HG03460 (cell line): ENCODE data around the gene IGFALS.

Experiments used
- ATAC-seq: cut with Tn5 transposase; IDR thresholded peaks from one replicate; pipeline ENCODE4 v1.9.1; 2021; ENCODE audit not compliant: unreplicated experiment

IGFALS gene

DNA sequence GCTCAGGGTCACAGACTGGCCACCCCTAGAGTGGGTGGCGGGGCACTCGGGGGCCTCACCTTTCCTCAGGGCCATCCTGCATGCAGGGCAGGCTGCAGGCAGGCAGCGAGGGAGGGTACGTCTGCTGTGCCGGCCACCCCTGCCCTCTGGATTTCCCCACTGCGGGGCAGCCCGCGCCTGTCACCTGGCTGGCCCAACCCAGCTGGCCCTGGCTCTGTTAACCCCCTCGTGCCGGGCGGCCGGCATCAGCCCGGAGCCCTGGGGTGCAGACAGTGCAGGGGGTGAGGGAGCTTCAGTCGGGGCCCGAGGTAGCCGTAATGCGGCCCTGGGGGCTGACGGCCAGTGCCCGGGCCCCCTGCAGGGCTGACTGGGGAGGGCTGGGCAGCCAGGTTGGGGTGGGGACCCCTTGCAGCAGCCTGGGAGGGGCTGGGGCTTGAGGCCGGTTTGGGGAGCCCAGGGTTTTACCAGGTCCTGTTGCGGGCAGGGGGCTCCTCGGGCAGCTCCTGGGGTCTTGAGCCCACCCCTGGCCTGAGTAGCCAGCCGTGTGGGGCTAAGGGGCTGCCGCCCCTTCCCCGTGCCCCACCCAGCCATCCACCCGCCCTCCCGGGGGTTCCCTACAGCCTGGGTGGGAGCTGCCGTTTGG is at the start of gene IGFALS:
TSS of gene IGFALS (minus strand) at position 128 of the 643 bp plus-strand sequence. CDS start at position 75, 53 bp downstream.
- no peak for ATAC-seq

DNA sequence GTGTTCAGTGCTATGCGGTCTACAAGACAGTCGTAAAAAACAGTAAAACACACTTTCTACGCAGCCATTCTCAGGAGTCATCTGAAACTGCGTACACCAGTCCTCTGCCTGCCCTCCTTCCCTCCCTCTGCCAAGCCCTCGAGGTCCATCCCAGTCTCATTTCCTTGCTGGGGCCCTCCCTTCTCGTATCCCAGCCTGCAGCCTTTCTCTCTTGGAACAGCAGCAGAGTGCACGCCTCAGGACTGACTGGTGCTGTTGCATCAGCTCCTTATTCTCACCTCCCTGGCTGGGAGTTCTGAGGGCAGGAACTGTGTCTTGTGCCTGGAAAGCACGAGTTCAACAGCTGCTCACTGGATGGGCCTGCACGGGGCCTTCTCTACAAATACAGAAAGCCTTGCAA is 46.0 kb upstream of the IGFALS start:
- ATAC-seq, result no peak

DNA sequence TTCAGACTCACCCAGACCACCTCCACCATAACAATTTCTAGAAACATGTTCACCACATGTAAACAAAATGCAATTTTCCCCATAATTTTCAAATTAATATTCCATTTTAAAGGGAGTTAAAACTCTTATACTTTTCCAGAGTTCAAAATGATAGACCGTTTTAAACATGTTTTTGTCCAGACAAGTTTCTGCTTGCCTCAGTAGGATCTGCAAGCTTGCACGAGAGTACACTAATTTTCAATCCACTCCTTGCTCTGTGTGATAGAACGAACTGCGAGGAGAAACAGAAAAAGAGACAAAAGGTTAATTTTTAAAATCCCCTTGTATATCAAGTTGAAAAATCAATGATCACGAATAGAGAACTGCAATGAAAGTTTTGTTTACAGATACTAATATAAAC is 40.6 kb upstream of the IGFALS start:
- no peak for ATAC-seq

DNA sequence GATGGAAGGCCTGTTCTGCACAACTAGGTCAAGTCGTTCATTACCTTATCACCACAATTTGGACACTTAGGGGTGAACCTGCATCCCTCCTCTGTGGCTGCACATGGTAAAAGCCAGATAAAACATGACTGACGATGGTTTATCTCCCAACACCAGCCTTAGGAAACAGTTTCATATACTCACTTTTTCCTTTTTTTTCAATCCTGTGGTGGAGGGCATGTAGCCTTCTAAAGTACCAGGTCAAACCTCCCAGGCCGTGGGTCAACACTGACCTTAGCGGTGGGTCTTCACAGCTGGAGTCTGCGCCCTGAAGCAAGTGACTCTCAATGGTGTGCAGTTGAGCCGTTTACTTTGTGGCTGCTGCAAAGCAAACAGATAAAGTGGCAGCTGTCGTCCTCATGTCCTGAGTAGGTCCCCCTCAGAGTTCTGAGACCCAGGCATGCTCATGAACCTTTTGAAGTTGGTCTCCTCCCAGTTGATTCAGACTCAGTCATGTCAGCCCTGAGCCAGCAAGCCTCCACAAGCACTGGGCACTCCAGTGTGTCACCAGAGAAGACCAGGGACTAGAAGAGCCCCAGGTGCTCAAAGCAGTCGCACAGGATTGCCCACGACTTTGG is 39.4 kb upstream of the IGFALS start:
- ATAC-seq, result no peak

DNA sequence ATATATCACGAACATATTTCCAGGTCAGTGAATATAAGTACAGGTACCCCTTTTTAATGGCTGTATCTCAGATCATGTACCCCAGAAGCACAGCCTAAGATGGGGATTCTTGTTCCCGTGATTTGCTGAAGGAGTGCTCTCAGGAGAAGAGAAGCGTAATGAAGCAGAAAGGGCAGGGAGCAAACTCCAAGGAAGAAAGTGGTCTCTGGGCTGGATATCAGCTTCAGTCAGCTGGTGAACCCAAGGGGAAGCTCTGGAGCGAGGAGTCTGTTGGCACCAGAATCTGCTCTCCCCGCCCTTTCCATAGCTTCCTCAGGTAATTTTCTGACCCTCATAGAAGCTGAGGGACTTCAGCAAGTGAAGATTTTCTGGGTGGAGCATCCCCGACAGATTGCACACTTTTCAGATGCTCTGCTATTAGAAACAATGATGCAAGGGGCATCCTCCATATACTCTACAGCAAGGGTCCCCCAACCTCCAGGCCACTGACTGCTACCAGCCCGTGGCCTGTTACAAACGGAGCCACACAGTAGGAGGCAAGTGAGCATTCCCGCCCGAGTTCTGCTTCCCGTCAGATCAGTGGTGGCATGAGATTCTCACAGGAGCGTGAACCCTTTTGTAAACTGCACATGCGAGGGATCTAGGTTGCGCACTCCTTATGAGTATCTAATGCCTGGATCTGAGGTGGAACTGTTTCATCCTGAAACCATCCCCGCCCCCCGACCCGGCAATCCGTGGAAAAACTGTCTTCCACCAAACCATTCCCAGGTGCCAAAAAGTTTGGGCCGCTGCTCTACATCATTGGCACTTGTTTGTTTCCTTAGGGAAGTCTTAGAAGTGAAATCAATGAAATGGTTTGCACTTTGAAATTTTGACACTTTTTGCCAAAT is 37.9 kb upstream of the IGFALS start:
- no peak for ATAC-seq

DNA sequence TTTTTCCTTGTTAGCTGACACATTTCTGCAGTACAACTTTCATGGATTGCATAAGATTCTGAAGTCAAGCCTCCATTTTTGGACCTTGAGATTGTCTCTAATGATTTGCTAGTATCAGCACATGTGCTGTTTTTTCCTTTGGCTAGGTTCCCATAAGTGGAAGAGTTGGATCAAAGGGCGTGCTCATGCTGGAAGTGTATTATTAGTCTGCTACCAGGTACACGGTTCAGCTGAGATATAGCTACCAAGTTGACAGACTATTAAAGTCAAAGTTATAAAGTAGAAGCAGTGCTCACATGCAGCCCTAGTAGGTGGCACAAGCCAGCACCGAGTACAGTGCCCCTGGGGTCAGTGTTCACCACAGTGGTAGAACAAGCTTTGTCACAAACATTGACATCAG is 36.7 kb upstream of the IGFALS start:
- no peak for ATAC-seq

DNA sequence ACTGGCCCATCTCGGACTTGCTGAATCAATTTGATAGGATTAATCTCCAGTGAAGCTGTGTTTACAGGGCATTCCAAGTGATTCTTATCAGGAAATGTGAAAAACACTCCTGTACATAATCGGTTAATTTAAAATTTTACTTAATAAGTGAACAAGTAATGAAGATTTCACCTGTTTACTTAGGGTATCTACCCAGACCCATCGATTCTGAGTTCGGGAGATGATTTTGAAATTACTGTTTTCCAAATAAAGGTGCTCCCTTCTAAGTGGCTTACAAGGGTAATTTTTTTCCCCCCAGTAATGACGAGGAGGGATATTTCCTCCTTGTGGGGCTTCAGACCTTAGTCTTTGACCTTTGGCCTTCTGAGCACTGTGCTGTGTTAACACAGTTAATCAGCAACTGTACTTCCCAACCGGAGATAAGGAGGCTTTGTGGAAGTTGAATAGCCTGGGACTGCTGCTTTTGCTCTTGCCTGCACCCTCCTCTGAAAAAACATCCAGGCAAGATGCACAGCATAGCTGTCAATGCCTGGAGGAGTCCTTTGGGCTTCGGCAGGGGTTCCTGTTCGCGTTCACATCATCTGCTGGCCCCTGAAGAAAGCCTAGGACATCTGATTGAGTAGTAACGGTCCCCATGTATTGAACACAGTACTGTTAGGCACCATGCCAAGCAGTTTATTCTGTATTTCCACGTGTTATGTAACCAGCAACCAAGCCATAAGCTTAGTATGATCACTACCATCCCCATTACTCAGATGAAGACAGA is 35.3 kb upstream of the IGFALS start:
- ATAC-seq, result no peak

DNA sequence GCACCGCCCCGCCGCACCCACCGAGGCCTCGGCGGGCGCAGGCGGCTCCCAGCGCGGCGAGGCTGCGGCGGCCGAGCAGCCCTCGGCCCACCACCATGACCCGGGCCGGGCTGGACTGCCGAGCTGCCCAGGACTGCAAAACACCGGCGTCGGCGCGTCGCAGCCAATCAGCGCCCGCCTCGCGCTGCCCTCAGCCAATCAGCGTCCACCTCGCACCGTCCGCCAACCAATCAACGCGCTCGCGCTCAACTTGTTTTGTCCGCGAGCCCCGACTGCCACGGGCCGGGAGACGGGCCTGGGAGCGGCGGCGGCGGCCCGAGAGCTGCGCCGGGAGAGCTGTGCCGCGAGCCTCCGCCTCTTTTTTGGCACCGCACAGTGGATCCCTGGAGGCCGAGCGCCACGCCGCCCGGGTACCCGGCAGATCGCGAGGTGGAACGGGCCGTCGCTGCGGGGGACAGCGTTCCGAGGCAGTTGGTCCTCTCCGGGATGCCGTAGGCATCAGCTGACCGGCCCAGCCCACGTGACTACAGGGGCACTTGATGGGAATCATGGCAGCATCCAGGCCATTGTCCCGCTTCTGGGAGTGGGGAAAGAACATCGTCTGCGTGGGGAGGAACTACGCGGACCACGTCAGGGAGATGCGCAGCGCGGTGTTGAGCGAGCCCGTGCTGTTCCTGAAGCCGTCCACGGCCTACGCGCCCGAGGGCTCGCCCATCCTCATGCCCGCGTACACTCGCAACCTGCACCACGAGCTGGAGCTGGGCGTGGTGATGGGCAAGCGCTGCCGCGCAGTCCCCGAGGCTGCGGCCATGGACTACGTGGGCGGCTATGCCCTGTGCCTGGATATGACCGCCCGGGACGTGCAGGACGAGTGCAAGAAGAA is 33.4 kb upstream of the IGFALS start, which contains the start of the genes FAHD1 and HAGH:
TSS of gene FAHD1 (plus strand) at position 516 of the 883 bp plus-strand sequence. CDS start at position 549, 33 bp downstream.
TSS of gene HAGH (minus strand) at position 135 of the 883 bp plus-strand sequence. CDS start at position 97, 38 bp downstream.
- ATAC-seq, result peak; percentile 79

DNA sequence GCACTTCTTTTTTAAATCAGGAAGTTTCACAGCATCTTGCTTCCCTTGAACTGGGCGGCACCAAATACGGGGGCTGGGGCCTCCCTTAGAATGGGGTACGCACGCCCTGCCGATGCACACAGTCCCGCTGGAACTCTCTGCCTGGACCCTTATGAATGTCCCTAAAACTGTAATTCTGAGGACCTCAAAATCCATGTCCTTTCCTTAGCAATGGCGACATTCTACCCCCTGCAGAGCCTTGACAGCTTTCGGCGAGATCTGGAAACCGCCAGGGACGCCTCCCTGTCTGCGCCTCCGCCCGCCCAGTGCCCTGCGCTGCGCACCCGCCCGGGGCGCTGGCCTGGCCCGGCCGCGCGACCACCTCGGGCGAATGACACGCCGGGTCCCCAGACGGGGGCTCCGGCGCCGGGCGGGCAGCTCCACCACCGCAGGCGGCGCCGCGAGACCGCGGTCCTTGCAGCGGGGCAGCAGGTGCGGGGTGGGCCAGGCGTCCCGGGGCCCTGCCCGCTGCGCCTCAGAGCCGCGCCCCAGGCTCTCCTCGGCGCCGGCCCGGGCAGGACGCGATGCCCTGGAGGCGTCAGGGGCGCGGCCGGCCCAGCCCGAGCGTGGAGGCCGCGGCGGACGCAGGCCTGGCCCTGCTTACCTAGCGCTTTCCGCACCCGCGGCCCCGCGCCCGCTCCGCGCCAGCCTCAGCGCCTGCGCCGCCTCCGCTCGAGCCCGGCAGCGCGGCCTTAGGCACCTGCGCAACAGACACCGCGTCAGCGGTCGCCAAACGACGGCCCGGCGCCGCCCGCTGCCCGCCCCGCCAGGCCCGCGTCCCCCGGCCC is 32.6 kb upstream of the IGFALS start:
- ATAC-seq, result peak; percentile 47

DNA sequence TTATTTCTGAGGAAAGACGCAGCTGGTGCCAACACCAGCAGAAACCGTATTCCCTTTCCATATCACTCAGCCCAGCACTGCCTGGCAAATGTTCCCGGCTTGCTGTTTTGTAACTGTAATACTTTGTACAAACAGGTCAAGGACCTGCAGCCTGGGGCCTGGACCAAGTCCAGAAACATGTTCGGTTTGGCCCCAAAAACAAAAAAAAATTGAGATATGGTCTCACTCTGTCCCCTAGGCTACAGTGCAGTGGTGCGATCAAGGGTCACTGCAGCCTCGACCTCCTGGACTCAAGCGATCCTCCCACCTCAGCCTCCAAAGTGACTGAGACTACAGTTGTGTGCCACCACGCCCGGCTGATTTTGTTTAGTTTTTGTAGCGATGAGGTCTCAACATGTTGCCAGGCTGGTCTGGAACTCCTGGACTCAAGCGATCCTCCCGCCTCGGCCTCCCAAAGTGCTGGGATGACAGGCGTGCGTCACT is 31.9 kb upstream of the IGFALS start:
- no peak for ATAC-seq

DNA sequence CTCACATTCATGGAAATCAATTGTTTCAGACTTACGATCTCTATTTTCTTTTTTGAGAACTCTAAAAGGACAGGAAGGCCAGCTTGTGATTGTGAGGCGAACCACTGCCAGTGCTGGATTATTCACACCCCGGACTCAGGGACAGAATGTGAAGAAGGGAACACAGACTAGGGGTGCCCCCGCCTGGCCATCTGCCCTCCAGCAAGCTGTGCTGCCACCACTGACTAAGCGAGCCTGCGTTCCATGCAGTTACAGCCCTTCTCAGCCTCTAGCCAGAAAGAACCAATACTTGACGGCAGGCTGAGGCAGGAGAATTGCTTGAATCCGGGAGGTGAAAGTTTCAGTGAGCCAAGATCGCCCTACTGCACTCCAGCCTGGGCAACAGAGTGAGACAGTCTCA is 30.3 kb upstream of the IGFALS start:
- ATAC-seq, result no peak

DNA sequence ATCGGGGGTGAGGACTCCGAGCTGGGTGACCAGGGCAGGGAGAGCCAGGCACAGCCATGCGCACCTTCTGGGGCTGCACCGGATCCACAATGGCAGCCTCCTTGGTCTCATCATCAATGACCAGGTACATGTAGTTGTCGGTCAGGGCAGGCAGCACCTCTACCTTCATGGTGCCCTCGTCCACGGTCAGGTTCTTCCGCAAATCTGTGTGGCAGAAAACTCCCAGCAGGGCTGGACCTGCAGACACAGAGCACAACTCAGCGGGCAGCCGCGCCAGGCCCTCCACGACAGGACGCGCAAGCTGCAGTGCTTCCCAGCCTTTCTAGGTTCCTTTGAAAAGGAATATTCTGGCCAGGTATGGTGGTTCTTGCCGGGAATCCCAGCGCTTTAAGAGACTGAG is 29.3 kb upstream of the IGFALS start:
- ATAC-seq, result no peak

DNA sequence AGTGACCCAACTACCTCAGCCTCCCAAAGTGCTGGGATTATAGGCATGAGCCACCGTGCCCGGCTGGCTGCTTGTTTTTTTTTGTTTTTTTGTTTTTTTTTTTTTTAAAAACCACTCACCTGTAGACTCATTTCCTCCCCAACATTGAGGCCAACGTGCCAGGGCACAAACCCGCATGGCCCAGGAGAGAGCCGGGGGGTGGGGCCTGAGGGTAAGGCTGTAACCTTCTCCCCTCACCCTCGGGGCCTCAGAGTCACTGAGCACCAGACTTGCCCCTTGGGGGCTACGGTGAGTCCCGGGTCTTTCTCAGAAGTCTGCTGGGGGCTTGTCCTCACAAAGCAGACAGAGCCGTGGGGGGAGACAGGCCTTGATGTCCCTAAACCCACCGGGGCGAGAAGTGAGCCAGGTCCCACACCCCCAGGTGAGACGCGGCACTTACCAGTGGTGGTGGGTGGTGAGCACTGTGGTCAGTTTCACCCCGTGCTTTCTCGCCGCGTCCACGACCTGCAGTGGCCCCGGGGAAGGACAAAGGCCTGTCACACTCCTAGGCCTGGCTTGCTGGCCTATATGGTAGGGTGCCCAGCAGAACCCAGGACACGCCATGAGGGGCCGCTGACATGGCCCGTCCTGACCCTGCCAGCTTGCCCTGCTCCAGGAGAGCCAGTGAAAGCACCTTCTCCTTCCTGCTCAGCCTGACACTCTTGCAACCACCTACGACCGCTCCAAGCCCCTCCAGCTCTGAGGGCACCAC is 28.5 kb upstream of the IGFALS start:
- ATAC-seq, result no peak

DNA sequence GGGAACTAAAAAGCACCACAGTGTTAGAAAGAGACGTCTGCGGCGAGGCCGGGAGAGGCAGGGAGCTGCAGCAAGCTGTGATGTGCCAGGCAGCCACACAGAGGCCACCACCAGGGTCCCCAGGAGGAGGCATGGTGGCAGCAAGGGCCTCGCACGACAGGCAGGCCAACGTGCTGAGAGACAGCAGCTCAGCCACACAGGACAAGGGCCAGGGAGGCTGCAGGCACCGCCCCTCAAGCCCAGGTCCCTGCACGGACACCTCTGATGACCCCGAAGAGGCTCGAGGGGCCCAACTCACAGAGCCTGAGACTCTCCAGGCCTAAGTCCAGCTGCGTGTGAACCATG is 27.4 kb upstream of the IGFALS start:
- ATAC-seq, result no peak

DNA sequence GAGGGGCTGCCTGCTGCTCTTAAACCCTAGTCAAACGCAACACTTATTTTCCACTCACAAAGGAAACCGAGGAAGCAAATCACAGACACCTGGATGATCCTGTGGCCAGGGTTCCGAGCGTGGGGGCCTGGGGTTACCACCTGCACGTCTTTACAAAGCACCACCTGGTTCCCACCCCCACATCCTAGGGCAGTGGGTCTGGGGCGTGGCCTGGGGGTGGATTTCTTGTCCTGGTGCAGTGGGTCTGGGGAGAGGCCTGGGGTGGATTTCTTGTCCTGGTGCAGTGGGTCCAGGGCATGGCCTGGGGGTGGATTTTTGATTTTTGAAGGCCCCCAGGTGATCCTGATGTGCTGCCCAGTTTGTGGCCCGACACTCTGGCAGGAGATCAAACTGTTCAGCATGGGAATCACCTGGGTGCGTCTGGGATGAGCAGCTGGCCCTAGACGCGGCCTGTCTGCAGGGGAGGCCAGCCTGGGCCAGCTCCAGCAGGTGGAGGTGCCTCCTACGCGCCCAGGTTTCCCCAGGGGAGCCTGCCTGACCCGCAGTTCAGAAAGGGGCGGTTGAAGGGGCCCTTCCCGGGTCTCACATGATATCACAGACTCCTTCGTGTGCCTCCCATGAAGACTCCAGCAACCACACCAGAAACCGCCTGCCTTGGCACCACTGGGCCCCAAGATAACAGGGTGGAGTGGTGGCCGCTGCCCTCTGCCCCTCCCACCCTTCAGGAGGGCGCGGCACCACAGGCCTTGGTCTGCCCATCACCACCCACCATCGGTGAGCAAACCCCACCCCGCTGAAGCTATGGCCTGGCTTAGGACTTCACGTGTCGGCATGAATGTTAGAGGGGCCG is 26.8 kb upstream of the IGFALS start:
- no peak for ATAC-seq

DNA sequence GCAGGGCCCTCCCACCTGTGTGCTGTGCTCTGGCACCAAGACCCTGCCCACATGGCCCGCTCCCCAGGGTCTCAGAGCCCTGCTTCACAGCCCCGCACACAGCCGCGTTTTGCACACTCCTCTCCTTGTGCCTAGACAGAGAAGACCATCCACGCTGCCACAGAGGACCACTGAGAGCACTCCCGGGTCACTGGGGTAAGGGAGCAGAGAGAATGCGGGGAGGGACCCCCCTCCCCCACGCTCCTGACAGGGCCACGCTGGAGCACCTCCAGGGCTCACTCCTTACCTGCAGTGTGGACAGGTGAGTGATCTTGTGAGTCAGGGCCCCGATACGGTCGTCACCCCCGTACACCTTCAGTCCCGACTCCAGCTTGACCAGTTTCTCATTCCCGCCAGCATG is 26.1 kb upstream of the IGFALS start:
- no peak for ATAC-seq

DNA sequence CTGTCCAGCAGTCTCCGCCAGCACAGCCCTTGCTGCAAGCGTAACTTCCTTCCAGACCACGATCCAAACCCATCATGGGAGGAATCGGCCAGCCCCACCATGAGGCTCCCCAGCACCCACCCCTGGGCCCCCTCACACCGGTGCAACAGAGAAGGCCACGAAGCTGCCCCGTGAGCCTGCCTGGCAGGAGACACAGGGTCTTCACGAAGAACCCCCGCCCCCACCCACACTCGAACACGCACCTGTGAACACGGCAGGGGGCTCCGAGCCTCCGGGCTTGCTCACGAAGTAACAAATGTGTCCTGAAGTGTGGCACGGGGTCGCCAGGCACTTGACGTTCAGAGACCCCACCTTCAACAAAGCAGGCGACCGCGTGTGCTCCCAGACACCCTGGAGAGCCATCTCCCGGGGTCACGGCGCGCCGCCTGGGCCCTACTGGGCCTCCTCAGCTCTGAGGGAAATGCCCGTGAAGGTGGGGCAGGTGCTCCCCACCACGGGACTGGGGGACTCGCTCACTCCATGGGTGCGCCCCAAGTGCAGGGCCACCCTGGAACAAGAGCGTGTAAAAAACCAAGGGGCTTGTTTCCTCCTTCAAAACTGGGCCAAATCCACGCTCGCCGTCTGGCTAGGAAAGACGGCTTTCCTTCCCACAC is 25.5 kb upstream of the IGFALS start:
- no peak for ATAC-seq
